Measurements from ENCODE around the gene POU2F1.
"Not testable (repeated sequence)": the region's sequence is repeated elsewhere in the genome, so short reads cannot be mapped to it uniquely, and the experiment has no call there.

Gene POU2F1

GRCh38 chr1:167233373-167233772, 12.7 kb downstream of the POU2F1 start:
- DNase-seq: no peak

DNA sequence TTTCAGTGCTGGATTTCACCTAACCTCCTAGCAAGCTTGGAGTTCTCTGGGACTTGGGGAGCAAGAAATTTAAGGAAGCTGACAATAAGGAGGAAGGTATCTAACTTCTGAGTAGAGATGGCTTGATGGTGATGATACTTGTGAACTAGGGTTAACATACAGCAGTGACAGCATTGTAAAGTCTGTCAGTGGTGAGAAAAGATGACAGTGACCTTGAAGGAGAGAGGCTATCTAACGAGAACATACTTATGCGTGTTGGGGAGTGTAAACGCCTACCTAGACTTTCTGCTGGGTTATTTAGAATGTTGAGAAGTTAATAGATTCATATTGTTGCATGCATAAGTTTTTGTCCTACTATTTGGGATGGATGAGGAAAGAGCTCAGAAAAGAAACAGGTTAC, 16.3 kb downstream of the POU2F1 start:
- DNase-seq: no peak

DNA sequence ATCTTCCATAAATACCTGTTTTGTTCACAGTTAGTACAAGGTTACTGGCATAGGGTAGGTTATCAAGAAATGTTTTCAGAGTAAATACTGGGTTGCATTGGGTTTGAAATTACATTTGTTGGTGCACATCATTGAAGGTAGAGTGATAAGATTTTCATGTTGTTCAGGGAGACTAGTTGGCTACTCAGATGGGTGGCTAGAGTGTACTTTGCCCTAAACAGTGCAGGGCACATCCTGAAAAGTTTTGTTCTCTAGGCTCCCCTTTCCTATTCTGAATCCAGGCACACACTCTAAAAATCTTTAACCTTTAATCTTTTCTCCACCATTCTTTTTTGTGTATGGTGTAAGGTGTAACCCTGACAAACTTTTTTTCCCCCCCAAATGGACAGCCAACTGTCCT, 18.0 kb downstream of the POU2F1 start:
- no peak for DNase-seq

- no peak for DNase-seq
These were observed 18.6 kb downstream of the POU2F1 start for GRCh38 chr1:167239257-167239656.

GRCh38 chr1:167244244-167244643, 23.6 kb downstream of the POU2F1 start:
- DNase-seq: no peak

DNA sequence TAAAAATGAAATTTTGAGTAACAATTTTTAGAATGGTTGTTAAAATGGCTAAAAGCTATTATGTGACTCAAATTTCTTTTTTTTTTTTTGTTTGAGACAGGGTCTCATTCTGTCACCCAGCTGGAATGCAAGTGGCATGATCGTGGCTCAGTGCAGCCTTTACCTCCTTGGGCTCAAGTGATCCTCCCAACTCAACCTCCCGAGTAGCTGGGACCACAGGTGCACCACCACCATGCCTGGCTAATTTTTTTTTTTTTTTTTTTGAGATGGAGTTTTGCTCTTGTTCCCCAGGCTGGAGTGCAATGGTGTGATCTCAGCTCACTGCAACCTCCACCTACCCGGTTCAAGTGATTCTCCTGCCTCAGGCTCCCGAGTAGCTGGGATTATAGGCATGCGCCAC, 24.5 kb downstream of the POU2F1 start:
- not testable (repeated sequence) for DNase-seq

DNA sequence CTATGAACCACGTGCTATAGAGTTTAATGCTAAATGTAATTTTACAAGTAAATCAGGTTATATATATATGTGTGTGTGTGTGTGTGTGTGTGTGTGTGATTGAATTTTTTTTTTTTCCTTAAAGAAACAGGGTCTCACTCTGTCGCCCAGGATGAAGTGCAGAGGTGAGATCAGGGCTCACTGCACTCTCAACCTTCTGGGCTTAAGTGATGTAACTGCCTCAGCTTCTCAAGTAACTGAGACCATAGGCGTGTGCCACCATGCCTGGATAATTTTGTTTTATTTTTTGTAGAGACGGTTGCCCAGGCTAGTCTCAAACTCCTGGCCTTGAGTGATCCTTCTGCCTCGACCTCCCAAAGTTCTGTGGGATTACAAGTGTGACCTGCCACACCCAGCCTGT, 26.3 kb downstream of the POU2F1 start:
- no peak for DNase-seq

- DNase-seq: no peak
These were observed 27.1 kb downstream of the POU2F1 start for GRCh38 chr1:167247754-167248153.

- DNase-seq: no peak
These were observed 28.3 kb downstream of the POU2F1 start for GRCh38 chr1:167248707-167249642.

DNA sequence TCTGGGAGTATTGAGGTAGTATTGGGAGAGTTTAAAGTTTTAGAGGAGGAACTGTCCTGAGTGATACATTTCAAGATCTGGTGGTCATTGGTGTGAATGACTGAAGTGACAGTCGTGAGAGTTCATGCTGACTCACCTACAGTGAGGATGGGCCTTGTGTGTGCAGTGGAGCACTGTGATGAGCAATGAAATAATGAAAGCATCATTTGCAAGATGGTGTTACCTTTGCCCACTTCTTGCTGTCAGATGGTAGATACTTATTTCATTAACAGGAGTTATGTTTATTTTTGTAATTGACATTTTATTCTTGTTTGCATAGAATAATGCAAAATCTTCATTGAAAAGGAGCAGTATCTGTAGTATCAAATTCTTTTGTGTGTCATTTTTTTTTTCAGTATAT, 29.0 kb downstream of the POU2F1 start:
- DNase-seq: no peak

DNA sequence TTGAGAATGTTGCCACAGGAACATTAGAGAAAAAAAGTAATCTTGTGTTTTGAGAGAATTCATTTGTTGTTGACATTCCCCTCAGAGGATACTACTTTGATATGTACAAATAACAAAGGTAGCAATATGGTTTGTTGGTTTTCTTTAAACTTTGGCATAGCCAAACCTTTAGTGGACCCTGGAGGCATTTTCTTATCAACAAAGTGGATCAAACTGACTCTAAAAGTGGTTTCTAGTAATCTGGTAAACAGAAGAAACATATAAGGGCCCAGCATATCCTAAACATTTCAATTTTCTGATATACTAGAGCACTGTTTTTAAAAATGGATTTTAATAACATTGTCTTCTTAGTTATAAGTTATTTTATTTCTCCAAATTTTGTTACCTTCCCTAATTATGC, 29.8 kb downstream of the POU2F1 start:
- no peak for DNase-seq

GRCh38 chr1:167251472-167251871, 30.8 kb downstream of the POU2F1 start:
- DNase-seq: no peak

- no peak for DNase-seq
These were observed 32.3 kb downstream of the POU2F1 start for GRCh38 chr1:167252986-167253385.

DNA sequence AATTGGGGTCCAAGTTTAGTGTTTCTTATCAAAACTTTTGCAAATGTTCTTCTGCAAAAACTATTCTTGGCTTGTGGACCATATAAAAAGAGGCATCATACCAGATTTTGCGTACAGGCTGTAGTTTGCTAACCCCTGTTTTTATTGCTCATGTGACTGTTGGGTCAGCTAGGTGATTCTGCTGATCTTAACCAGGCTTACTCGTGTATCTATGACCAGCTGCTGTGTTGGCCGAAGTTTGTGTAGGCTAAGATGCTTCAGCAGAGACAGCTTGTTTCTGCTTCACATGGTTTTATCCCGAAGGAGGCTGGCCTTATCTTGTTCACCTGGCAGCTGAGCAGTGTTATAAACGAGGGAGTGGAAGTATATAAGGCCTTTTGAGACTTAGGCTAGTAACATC, 38.2 kb downstream of the POU2F1 start:
- DNase-seq: no peak

- no peak for DNase-seq
These were observed 42.1 kb downstream of the POU2F1 start for GRCh38 chr1:167262836-167263235.

GRCh38 chr1:167263344-167263743, 42.7 kb downstream of the POU2F1 start:
- no peak for DNase-seq

DNA sequence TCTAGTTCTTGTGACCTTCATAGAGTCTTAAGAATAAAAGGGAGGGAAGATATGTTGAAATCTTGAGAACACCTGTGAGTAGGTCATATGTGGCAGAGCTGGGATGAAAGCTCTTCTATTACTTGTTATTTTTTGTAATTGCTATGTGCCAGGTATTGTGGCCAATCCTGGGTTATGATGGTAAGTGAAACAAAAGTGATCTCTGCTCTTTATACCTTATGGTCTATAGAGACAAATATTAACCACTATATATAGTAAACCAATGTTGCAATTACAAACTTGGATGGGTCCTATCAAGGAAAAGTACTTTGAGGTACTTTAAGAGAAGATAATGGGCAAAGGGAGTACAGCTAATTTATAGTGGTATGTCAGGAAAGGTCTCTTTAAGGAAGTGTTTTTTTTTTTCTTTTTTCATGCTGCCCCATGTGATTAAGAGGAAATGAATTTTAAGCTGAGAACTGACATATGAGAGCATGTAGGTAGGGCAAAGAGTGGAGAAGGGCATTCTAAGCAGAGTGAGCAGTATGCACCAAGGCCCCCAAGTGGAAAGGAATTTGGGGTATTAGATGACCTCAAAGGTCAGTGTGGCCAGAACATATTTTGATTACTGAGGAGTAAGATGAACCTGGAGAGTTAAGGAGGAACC, 43.3 kb downstream of the POU2F1 start:
- DNase-seq: no peak

DNA sequence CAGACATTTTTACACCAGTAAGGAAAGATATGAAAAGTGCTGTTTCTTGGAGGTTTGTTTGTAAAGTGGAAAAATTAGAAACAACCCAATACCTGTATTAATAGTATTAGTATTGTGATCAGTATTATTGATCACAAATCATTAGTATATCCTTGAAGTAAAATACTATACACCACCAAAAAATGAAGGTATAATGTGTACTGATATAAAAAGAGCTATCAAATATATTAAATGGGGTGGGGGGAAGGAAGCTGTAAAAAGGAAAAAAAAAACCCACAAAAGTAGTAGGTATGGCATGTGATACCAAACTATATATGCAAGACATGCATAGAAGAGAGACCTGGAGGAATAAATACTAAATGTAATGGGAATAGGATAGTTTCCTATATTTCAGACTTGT, 46.3 kb downstream of the POU2F1 start:
- no peak for DNase-seq

DNA sequence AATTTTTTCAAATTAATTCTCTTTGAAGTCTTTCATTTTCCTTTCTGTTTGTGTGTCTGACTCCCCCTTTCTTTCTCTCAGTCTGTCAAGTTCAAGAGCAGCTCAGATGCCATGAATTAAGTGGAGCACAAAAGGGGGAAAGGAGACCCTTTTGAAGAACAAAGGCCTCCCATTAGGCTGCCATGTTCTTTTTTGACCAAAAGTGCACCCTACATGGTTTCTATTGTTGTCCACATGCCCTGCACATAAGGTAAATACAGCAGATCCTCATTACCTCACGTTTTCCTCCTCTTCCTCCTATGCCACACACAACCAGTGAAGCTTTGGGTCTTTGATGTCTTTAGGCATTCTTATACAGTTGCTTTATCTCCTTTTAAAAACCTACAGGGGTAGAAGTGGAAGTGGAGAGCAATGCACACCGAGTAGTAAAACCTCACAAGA, 47.7 kb downstream of the POU2F1 start:
- DNase-seq: no peak

DNA sequence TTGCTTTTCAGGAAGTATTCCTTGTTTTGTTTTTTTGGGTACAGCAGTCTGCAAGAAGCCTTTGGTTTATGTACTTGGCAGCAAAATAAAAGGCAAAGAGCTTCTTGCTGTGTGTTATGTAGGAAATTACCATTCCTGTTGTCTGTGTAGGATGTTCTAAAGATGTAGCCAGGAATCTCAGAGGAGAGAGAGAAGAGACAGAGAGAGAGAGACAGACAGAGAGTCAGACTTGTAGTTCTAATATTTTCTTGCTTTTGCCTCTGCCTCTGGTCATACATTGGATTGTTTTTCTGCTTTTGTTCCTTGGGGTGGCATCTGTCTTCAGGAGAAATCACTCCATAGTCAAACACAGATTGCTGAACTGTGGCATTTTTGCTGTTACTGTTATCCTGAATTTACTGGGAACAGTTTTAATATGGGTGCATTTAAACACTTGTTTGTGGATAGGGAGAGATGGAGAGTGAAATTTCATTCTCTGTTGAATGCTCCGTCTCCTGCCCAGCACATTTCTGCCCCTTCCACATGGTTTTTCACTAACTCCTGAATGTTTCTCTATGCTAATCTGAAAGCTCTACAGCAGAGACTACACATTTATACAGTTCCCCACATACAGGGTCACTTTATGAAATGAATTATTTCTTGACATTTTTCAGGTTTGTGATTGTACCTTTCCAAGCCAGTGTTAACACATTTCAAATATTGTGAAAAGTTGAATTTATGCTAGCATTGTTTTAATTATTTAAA, 49.8 kb downstream of the POU2F1 start:
- DNase-seq: no peak

DNA sequence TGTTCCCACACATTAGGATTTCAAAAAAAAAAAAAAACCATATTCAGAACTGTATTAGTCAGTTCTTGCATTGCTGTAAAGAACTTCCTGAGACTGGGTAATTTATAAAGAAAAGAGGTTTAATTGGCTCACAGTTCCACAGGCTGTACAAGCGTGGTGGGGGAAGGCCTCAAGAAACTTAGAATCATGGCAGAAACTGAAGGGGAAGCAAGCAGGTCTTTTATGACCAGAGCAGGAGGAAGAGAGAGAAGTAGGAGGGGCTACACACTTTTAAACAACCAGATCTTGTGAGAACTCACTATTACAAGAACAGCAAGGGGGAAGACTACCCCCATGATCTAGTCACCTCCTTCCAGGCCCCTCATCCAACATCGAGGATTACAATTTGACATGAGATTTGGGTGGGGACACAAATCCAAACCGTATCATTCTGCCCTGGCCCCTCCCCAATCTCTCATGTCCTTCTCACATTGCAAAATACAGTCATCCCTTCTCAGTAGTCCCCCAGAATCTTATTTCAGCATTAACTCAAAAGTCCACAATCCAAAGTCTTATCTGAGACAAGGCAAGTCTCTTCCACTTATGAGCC, 51.8 kb downstream of the POU2F1 start:
- no peak for DNase-seq

DNA sequence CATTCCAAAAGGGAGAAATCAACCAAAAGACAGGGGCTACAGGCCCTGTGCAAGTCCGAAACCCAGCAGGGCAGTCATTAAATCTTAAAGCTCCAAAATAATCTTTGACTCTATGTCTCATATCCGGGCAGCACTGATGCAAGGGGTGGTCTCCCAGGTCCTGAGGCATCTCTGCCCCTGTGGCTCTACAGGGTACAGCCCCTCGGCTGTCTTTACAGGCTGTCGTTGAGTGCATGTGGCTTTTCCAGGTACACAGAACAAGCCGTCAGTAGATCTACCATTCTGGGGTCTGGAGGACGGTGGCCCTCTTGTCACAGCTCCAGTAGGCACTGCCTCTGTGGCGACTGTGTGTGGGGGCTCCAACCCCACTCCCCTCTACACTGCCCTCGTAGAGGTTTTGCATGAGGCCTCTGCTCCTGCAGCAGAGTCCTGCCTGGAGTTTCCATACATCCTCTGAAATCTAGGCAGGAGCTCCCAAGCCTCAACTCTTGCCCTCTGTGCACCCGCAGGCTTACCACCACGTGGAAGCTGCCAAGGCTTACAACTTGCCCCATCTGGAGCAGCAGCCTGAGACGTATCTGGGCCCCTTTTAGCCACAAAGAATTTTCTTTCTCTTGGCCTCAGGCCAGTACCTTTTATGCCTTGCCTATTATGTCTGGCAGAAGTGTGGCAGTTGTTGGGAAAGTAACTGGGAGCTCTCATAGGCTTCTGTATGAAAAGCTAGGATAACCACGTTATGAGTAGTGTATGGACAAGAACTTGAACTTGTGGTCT, 52.5 kb downstream of the POU2F1 start:
- peak; percentile 49 for DNase-seq

Measured in fibroblast of skin of right quadriceps (primary cell).